ENCODE measurements around the gene DHX16. TPM values are rescaled to one million over a fixed set of nuclear protein-coding genes. Genes with fewer than 3 reads are reported as not detected.

DHX16 gene
- polyA plus RNA-seq, 1 experiment, result 27.6 TPM

- H3K9me3 ChIP-seq (ENCODE audit: control insufficient read depth, insufficient read depth, low read length), result no peaks in the 10 kb centered on the region
- no peaks in the 10 kb centered on the region for H3K27me3 ChIP-seq (ENCODE audit: control insufficient read depth, insufficient read depth, low read length)
- no peak overlapping the region for H3K4me3 ChIP-seq (ENCODE audit: low read depth, low read length)
- CTCF ChIA-PET, result interaction anchor here (1.9 to 3.3 kb wide), 3 partner anchors 15 to 130 kb away, joined by 6 to 28 read pairs (median 18); no protein-coding TSS in a partner anchor
- no peak overlapping the region for H3K27ac ChIP-seq (ENCODE audit: low read depth, low read length)
- TF ChIP-seq, protein P1, sequence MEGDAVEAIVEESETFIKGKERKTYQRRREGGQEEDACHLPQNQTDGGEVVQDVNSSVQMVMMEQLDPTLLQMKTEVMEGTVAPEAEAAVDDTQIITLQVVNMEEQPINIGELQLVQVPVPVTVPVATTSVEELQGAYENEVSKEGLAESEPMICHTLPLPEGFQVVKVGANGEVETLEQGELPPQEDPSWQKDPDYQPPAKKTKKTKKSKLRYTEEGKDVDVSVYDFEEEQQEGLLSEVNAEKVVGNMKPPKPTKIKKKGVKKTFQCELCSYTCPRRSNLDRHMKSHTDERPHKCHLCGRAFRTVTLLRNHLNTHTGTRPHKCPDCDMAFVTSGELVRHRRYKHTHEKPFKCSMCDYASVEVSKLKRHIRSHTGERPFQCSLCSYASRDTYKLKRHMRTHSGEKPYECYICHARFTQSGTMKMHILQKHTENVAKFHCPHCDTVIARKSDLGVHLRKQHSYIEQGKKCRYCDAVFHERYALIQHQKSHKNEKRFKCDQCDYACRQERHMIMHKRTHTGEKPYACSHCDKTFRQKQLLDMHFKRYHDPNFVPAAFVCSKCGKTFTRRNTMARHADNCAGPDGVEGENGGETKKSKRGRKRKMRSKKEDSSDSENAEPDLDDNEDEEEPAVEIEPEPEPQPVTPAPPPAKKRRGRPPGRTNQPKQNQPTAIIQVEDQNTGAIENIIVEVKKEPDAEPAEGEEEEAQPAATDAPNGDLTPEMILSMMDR (IDR thresholded peaks at IDR 0.05; ENCODE audit: low read depth, low read length), result no peak
- no peak for DNase-seq (ENCODE audit: low read depth, low spot score)
- POLR2A ChIA-PET, result interaction anchor here (0.8 to 4.7 kb wide), 4 partner anchors 13 to 130 kb away, joined by 3 to 69 read pairs (median 8); partner anchors contain the start of gene ABCF1
Observed at GRCh38 chr6:30611856-30612194, 61.0 kb downstream of the DHX16 start.

GRCh38 chr6:30611150-30611855, 61.5 kb downstream of the DHX16 start:
- no peak for DNase-seq (ENCODE audit: low read depth, low spot score)
- H3K27ac ChIP-seq (ENCODE audit: low read depth, low read length), result no peak overlapping the region
- CTCF ChIA-PET, result interaction anchor here (0.6 to 3.3 kb wide), 7 partner anchors 14 to 129 kb away, joined by 3 to 28 read pairs (median 6); partner anchors contain the start of gene DHX16
- no peaks in the 10 kb centered on the region for H3K27me3 ChIP-seq (ENCODE audit: control insufficient read depth, insufficient read depth, low read length)
- no peak overlapping the region for H3K4me3 ChIP-seq (ENCODE audit: low read depth, low read length)
- H3K9me3 ChIP-seq (ENCODE audit: control insufficient read depth, insufficient read depth, low read length), result no peaks in the 10 kb centered on the region
- TF ChIP-seq, protein P1 (IDR thresholded peaks at IDR 0.05; ENCODE audit: low read depth, low read length), result no peak
- POLR2A ChIA-PET, result interaction anchor here (1.5 to 1.6 kb wide), 2 partner anchors 11 to 21 kb away, joined by 3 to 7 read pairs; no protein-coding TSS in a partner anchor

DNA sequence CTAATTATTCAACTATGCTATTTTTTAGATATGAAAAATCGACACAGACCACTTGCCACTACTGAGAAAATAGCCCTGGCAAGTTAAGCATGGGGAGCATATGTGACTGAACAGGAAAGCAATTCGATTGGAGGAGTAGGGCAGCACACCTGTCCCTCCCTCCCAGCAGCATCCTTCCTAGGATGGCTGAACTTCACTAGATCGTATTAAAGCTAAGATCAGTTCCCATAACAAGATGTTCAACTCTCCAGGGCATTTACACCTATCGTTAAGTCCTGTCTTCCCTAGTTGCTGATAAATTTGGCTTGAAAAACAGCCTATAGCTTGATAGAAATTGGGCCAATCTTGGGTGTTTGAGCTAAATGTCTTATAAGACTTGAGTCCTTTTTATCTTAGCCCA, 62.7 kb downstream of the DHX16 start:
- CTCF ChIA-PET, result interaction anchor here (0.8 to 1.5 kb wide), 3 partner anchors 13 to 78 kb away, joined by 3 to 11 read pairs (median 4); partner anchors contain the start of gene DHX16
- TF ChIP-seq, protein P1 (IDR thresholded peaks at IDR 0.05; ENCODE audit: low read depth, low read length), result no peak
- no peak overlapping the region for H3K4me3 ChIP-seq (ENCODE audit: low read depth, low read length)
- no peak overlapping the region for H3K27ac ChIP-seq (ENCODE audit: low read depth, low read length)
- POLR2A ChIA-PET, result interaction anchor here (0.6 to 1.6 kb wide), 4 partner anchors 9 to 98 kb away, joined by 3 to 7 read pairs (median 4); no protein-coding TSS in a partner anchor
- H3K27me3 ChIP-seq (ENCODE audit: control insufficient read depth, insufficient read depth, low read length), result no peaks in the 10 kb centered on the region
- no peaks in the 10 kb centered on the region for H3K9me3 ChIP-seq (ENCODE audit: control insufficient read depth, insufficient read depth, low read length)
- DNase-seq (ENCODE audit: low read depth, low spot score), result no peak

DNA sequence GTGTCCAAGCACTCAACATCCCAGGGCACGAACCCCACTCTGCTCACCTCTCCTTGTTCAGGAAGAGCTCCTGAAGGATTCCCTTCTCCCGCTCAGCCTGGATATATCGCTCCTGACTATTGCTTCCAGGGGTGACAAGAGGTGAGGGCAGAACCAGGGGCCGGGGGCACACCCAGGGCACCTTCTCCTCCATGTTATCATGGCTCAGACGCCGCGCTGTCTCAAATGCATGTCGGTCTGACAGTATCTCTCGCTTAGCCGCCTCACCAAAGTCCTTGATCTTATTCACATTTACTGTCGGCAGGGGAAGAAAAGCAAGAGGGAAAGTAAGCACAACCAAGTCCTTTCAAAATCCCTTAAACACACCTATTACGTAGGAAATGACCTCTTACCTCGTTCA, 68.8 kb downstream of the DHX16 start:
- ChIA-PET CTCF (interaction anchor here (0.5 kb wide), 1 partner anchor 47 kb away, joined by 3 read pairs; no protein-coding TSS in a partner anchor), POLR2A (interaction anchor here (4.4 kb wide), 1 partner anchor 10 kb away, joined by 17 read pairs; no protein-coding TSS in a partner anchor)
- no peaks in the 10 kb centered on the region for H3K27me3 ChIP-seq (ENCODE audit: control insufficient read depth, insufficient read depth, low read length)
- H3K9me3 ChIP-seq (ENCODE audit: control insufficient read depth, insufficient read depth, low read length), result no peaks in the 10 kb centered on the region
- no peak overlapping the region for H3K27ac ChIP-seq (ENCODE audit: low read depth, low read length)
- no peak for DNase-seq (ENCODE audit: low read depth, low spot score)
- H3K4me3 ChIP-seq (ENCODE audit: low read depth, low read length), result no peak overlapping the region
- TF ChIP-seq, protein P1 (IDR thresholded peaks at IDR 0.05; ENCODE audit: low read depth, low read length), result no peak

Other genes starting within 250 kb of the DHX16 start
- 127 and 136 TPM in 2 replicates for gene HLA-E, start 183.5 kb downstream of the DHX16 start, polyA plus RNA-seq (2011; rRNA removed)
- gene GNL1, start 116.5 kb downstream of the DHX16 start, polyA plus RNA-seq (2011; rRNA removed), result 41.7 and 50.0 TPM in 2 replicates
- gene PRR3, start 115.7 kb downstream of the DHX16 start, polyA plus RNA-seq (2011; rRNA removed), result 26.8 and 27.3 TPM in 2 replicates
- 32.3 and 38.7 TPM in 2 replicates for gene ABCF1, start 101.6 kb downstream of the DHX16 start, polyA plus RNA-seq (2011; rRNA removed)
- 32.9 and 43.2 TPM in 2 replicates for gene PPP1R10, start 55.8 kb downstream of the DHX16 start, polyA plus RNA-seq (2011; rRNA removed)
- 56.6 and 59.8 TPM in 2 replicates for gene MRPS18B, start 55.2 kb downstream of the DHX16 start, polyA plus RNA-seq (2011; rRNA removed)
- 10.8 and 13.1 TPM in 2 replicates for gene ATAT1, start 46.1 kb downstream of the DHX16 start, polyA plus RNA-seq (2011; rRNA removed)
- 5.1 and 5.5 TPM in 2 replicates for gene C6orf136, start 25.9 kb downstream of the DHX16 start, polyA plus RNA-seq (2011; rRNA removed)
- gene PPP1R18, start 13.6 kb upstream of the DHX16 start, polyA plus RNA-seq (2011; rRNA removed), result 83.2 and 89.6 TPM in 2 replicates
- 14.6 and 17.4 TPM in 2 replicates for gene NRM, start 18.0 kb upstream of the DHX16 start, polyA plus RNA-seq (2011; rRNA removed)
- 4.1 and 6.8 TPM in 2 replicates for gene MDC1, start 44.3 kb upstream of the DHX16 start, polyA plus RNA-seq (2011; rRNA removed)
- 1,457 and 1,715 TPM in 2 replicates for gene TUBB, start 47.3 kb upstream of the DHX16 start, polyA plus RNA-seq (2011; rRNA removed)
- gene FLOT1, start 69.7 kb upstream of the DHX16 start, polyA plus RNA-seq (2011; rRNA removed), result 155 and 156 TPM in 2 replicates
- gene IER3, start 71.5 kb upstream of the DHX16 start, polyA plus RNA-seq (2011; rRNA removed), result 85.2 and 98.7 TPM in 2 replicates
- gene DDR1, start 211.5 kb upstream of the DHX16 start, polyA plus RNA-seq (2011; rRNA removed), result 9.9 and 13.3 TPM in 2 replicates
- gene GTF2H4, start 235.2 kb upstream of the DHX16 start, polyA plus RNA-seq (2011; rRNA removed), result 31.9 and 33.0 TPM in 2 replicates
- 10.3 and 12.2 TPM in 2 replicates for gene VARS2, start 241.2 kb upstream of the DHX16 start, polyA plus RNA-seq (2011; rRNA removed)

Measured in AG04450 (cell line).